ENCODE data around the gene SSBP4. TPM values are rescaled to one million over a fixed set of nuclear protein-coding genes. Genes with fewer than 3 reads are reported as not detected.

SSBP4 gene
- polyA plus RNA-seq, 2 of the 4 experiments (the other 2 are of a cell fraction) = 6.9 to 43.2 TPM

DNA sequence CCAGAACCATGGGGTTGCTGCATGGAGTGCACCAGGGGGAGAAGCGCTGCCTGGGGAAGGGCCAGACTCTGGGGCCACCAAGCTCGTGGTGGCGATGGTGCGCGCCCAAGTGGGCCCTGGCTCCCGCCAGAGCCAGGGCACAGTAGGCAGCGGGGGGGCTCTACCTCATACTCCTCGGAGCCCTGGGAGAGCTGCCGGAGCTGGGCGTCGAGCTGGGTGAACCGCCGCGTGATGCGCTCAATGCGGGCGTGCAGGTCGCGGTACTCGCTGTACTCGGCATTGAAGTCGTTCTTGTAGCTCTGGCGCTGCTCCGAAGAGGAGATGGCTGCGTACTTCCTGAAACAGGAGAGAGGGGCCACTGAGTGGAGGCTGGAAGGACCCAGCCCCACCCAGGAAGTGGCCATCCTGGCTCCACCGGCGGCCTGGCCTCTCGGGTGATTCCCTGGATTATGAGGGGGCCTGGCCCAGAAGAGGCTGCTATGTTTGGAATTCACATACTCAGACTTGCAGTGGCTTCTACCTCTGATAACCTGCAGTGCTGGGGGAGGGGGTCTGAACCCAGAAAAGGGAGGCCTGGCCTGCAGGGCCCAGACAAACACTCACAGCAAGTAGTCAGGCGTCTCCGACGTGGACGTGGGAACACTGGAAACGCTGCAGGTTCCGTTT lies 27.1 kb downstream of the SSBP4 start:
- CTCF ChIA-PET = interaction anchor here (0.8 to 11.3 kb wide), 5 partner anchors 16 to 58 kb away, joined by 3 to 168 read pairs (median 3); no protein-coding TSS in a partner anchor
- no peak overlapping the region for H3K4me3 ChIP-seq
- no peaks in the 10 kb centered on the region for H3K9me3 ChIP-seq
- ATAC-seq (no peak), DNase-seq (ENCODE audit: low read depth in 1 of 2, low spot score in 1 of 2) (no peak), FAIRE-seq (no peak)
- TF ChIP-seq HOXA7 (CRISPR knock-in tag; IDR thresholded peaks at IDR 0.05) (no peak), TP53 (CRISPR knock-in tag; IDR thresholded peaks at IDR 0.05) (no peak), ZC3H11A (IDR thresholded peaks at IDR 0.05) (no peak), BHLHE40 (IDR thresholded peaks at IDR 0.05; ENCODE audit: low read depth, low read length) (no peak), NPAS2 (CRISPR knock-in tag; IDR thresholded peaks at IDR 0.05; ENCODE audit: borderline replicate concordance) (no peak), KDM5A (IDR thresholded peaks at IDR 0.05) (no peak), HOXB13 (CRISPR knock-in tag; IDR thresholded peaks at IDR 0.05; ENCODE audit: low read depth) (no peak), ZNF302 (CRISPR knock-in tag; IDR thresholded peaks at IDR 0.05) (no peak), FOSB (CRISPR knock-in tag; IDR thresholded peaks at IDR 0.05) (no peak), CEBPB (IDR thresholded peaks at IDR 0.05) (no peak), TFCP2L1 (CRISPR knock-in tag; IDR thresholded peaks at IDR 0.05) (no peak), RFX5 (IDR thresholded peaks at IDR 0.05) (no peak), FOXS1 (CRISPR knock-in tag; IDR thresholded peaks at IDR 0.05) (no peak)
- TF ChIP-seq, protein P1, sequence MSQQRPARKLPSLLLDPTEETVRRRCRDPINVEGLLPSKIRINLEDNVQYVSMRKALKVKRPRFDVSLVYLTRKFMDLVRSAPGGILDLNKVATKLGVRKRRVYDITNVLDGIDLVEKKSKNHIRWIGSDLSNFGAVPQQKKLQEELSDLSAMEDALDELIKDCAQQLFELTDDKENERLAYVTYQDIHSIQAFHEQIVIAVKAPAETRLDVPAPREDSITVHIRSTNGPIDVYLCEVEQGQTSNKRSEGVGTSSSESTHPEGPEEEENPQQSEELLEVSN (IDR thresholded peaks at IDR 0.05; ENCODE audit: borderline replicate concordance, low read depth) = no peak
- TF ChIP-seq, protein P2, sequence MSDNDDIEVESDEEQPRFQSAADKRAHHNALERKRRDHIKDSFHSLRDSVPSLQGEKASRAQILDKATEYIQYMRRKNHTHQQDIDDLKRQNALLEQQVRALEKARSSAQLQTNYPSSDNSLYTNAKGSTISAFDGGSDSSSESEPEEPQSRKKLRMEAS (IDR thresholded peaks at IDR 0.05) = no peak
- TF ChIP-seq, protein P3, sequence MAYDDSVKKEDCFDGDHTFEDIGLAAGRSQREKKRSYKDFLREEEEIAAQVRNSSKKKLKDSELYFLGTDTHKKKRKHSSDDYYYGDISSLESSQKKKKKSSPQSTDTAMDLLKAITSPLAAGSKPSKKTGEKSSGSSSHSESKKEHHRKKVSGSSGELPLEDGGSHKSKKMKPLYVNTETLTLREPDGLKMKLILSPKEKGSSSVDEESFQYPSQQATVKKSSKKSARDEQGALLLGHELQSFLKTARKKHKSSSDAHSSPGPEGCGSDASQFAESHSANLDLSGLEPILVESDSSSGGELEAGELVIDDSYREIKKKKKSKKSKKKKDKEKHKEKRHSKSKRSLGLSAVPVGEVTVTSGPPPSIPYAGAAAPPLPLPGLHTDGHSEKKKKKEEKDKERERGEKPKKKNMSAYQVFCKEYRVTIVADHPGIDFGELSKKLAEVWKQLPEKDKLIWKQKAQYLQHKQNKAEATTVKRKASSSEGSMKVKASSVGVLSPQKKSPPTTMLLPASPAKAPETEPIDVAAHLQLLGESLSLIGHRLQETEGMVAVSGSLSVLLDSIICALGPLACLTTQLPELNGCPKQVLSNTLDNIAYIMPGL (CRISPR knock-in tag; IDR thresholded peaks at IDR 0.05; ENCODE audit: borderline replicate concordance) = no peak
- TF ChIP-seq, protein P4, sequence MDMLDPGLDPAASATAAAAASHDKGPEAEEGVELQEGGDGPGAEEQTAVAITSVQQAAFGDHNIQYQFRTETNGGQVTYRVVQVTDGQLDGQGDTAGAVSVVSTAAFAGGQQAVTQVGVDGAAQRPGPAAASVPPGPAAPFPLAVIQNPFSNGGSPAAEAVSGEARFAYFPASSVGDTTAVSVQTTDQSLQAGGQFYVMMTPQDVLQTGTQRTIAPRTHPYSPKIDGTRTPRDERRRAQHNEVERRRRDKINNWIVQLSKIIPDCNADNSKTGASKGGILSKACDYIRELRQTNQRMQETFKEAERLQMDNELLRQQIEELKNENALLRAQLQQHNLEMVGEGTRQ (IDR thresholded peaks at IDR 0.05) = no peak
- TF ChIP-seq, protein P5, sequence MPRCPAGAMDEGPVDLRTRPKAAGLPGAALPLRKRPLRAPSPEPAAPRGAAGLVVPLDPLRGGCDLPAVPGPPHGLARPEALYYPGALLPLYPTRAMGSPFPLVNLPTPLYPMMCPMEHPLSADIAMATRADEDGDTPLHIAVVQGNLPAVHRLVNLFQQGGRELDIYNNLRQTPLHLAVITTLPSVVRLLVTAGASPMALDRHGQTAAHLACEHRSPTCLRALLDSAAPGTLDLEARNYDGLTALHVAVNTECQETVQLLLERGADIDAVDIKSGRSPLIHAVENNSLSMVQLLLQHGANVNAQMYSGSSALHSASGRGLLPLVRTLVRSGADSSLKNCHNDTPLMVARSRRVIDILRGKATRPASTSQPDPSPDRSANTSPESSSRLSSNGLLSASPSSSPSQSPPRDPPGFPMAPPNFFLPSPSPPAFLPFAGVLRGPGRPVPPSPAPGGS (IDR thresholded peaks at IDR 0.05) = no peak
- WGBS (ENCODE audit: missing lambda C conversion rate) = 86% methylated on average over 28 of the region's 34 CpGs
- H3K4me2 ChIP-seq = no peak overlapping the region
- no peak overlapping the region for H3K27ac ChIP-seq
- POLR2A ChIA-PET = no interaction called here
- peaks cover 3% of the 10 kb centered on the region; the same call in 1 of the 3 replicates for H3K4me1 ChIP-seq

DNA sequence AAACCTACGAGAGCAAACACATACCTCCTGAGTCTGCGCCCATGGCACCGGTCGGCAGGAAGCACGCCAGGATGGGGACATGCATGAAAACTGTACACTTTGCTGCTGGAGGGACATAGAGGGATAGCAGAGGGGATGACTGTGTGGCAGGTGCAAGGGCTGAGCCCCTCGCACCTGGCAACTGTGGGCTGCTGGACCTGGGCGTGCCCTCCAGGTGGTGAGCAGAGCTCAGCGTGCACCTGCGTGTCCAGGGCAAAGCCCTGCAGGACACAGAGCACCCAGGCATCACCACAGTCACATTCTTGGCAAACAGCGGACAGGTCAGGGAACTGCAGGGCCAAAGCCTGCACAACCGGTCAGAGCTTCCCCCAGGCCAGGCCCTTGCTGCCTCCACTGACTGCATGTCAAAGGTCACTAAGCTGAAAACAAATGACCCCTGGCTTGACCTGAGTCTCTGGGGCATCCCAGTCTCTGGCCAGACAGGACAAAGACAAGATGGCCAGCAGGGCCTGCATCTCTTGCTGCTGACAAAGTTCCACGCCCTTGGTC lies 27.7 kb downstream of the SSBP4 start:
- DNase-seq (ENCODE audit: low read depth in 1 of 2, low spot score in 1 of 2) = no peak

More for the DNA sequence above, 27.7 kb downstream of the SSBP4 start:
- ChIA-PET CTCF (interaction anchor here (0.8 to 11.3 kb wide), 3 partner anchors 15 to 59 kb away, joined by 3 to 168 read pairs (median 8); no protein-coding TSS in a partner anchor), POLR2A (no interaction called here)
- no peak overlapping the region for H3K27ac ChIP-seq
- no peak for TF ChIP-seq KDM1A (IDR thresholded peaks at IDR 0.05; ENCODE audit: low read depth)
- no peak for TF ChIP-seq GATA3 (IDR thresholded peaks at IDR 0.05; ENCODE audit: borderline replicate concordance)
- TF ChIP-seq, protein P6, sequence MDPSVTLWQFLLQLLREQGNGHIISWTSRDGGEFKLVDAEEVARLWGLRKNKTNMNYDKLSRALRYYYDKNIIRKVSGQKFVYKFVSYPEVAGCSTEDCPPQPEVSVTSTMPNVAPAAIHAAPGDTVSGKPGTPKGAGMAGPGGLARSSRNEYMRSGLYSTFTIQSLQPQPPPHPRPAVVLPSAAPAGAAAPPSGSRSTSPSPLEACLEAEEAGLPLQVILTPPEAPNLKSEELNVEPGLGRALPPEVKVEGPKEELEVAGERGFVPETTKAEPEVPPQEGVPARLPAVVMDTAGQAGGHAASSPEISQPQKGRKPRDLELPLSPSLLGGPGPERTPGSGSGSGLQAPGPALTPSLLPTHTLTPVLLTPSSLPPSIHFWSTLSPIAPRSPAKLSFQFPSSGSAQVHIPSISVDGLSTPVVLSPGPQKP (IDR thresholded peaks at IDR 0.05; ENCODE audit: low read depth, low read length) = no peak
- no peak for TF ChIP-seq EHF (CRISPR knock-in tag; IDR thresholded peaks at IDR 0.05)
- no peak for TF ChIP-seq JUN (IDR thresholded peaks at IDR 0.05)
- TF ChIP-seq, protein P3 (CRISPR knock-in tag; IDR thresholded peaks at IDR 0.05; ENCODE audit: borderline replicate concordance) = no peak
- TF ChIP-seq, protein P7, sequence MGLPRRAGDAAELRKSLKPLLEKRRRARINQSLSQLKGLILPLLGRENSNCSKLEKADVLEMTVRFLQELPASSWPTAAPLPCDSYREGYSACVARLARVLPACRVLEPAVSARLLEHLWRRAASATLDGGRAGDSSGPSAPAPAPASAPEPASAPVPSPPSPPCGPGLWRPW (IDR thresholded peaks at IDR 0.05) = no peak
- no peak for TF ChIP-seq NR3C1 (IDR thresholded peaks at IDR 0.05)
- WGBS (ENCODE audit: missing lambda C conversion rate) = 93% methylated on average over 10 of the region's 12 CpGs
- no peak overlapping the region for H3K4me2 ChIP-seq
- FAIRE-seq = no peak
- no peak overlapping the region for H3K4me3 ChIP-seq
- H3K4me1 ChIP-seq = 0 out of 3 replicates have a peak, but pooled peaks cover 3% of the 10 kb centered on the region
- no peak for ATAC-seq
- H3K9me3 ChIP-seq = no peaks in the 10 kb centered on the region
